SK-N-SH (cell line): ENCODE data around the gene WEE1. TPM values are rescaled to one million over a fixed set of nuclear protein-coding genes. Genes with fewer than 3 reads are reported as not detected.

ENCODE experiments used
- CTCF ChIA-PET: fragments of 300-600, 350-600 bp; formaldehyde crosslinking; extraction: SDS; loops from one replicate; lab custom pipeline; 2021; lab: Yijun Ruan, JAX
- POLR2A ChIA-PET: fragments of 350-600 bp; sonication (Branson Sonifier 250); formaldehyde crosslinking; extraction: SDS; loops from one replicate; lab custom pipeline; 2020; ENCODE audit warnings: antibody characterized with exemption, inconsistent platforms; lab: Yijun Ruan, JAX
- DNase-seq: peaks from one replicate; pipeline ENCODE4 v3.0.0; 2012
- H2AFZ ChIP-seq: fragments of 200-600 bp; sonication (generic); 2 replicates; pipeline ENCODE4 v1.8.1; 2016; ENCODE audit warnings: antibody characterized with exemption, mild to moderate bottlenecking, low read depth
- H3F3A ChIP-seq: fragments of 200-600 bp; sonication (generic); replicated peaks from 2 replicates; pipeline ENCODE3; 2016; ENCODE audit warnings: antibody characterized with exemption, mild to moderate bottlenecking; ENCODE audit not compliant: insufficient read depth
- H3K27ac ChIP-seq, 2 experiments: fragments of 200-500 bp in 1 of 2; fragments of 200-600 bp in 1 of 2; sonication (Bioruptor generic) in 1 of 2; sonication (generic), shearing (Covaris generic) in 1 of 2; 2 replicates each; pipeline versions ENCODE4 v1.5.1 to v1.6.1; 2014 to 2016; ENCODE audit warnings: low read depth in 2 of 2, inconsistent platforms in 1 of 2, low read length in 1 of 2, mild to moderate bottlenecking in 1 of 2, mixed read lengths in 1 of 2
- H3K27me3 ChIP-seq: fragments of 200-600 bp; sonication (generic), shearing (Covaris generic); 2 replicates; pipeline ENCODE4 v1.6.1; 2016; ENCODE audit warnings: mixed run types; ENCODE audit not compliant: insufficient read depth
- H3K36me3 ChIP-seq, 2 experiments: fragments of 200-500 bp in 1 of 2; fragments of 200-600 bp in 1 of 2; sonication (Bioruptor generic) in 1 of 2; sonication (generic) in 1 of 2; replicated peaks in 1 of 2; 2 replicates each; pipeline versions ENCODE3 to v1.5.1; 2014 to 2016; ENCODE audit warnings: low read length in 1 of 2, mild to moderate bottlenecking in 1 of 2; ENCODE audit not compliant: insufficient read depth in 2 of 2, control insufficient read depth in 1 of 2
- H3K4me1 ChIP-seq, 2 experiments: fragments of 200-500 bp in 1 of 2; fragments of 200-600 bp in 1 of 2; sonication (Bioruptor generic) in 1 of 2; sonication (generic), shearing (Covaris generic) in 1 of 2; 2 replicates each; pipeline versions ENCODE4 v1.5.1 to v1.6.1; 2014 to 2016; ENCODE audit warnings: low read depth in 1 of 2, low read length in 1 of 2, mixed run types in 1 of 2; ENCODE audit not compliant: insufficient read depth in 2 of 2, control insufficient read depth in 1 of 2
- H3K4me2 ChIP-seq: fragments of 200-600 bp; sonication (generic), shearing (Covaris generic); 2 replicates; pipeline ENCODE4 v1.6.1; 2017; ENCODE audit warnings: mixed run types
- H3K4me3 ChIP-seq, 2 experiments: fragments of 200-500 bp in 1 of 2; fragments of 200-600 bp in 1 of 2; sonication (Bioruptor generic) in 1 of 2; sonication (generic), shearing (Covaris generic) in 1 of 2; 2 replicates each; pipeline versions ENCODE4 v1.5.1 to v1.8.1; 2014 to 2016; ENCODE audit warnings: low read depth in 2 of 2, inconsistent platforms in 1 of 2, low read length in 1 of 2, mild to moderate bottlenecking in 1 of 2, mixed read lengths in 1 of 2, moderate library complexity in 1 of 2
- H3K79me2 ChIP-seq: fragments of 200-600 bp; sonication (generic); 2 replicates; pipeline ENCODE4 v1.8.1; 2017; ENCODE audit warnings: mild to moderate bottlenecking; ENCODE audit not compliant: insufficient read depth
- H3K9ac ChIP-seq: fragments of 200-600 bp; sonication (generic); 2 replicates; pipeline ENCODE4 v1.6.1; 2017; ENCODE audit warnings: mixed run types
- H3K9me2 ChIP-seq: fragments of 200-600 bp; sonication (generic); 2 replicates; pipeline ENCODE4 v1.6.1; 2017; ENCODE audit warnings: mixed run types
- H3K9me3 ChIP-seq: fragments of 200-600 bp; sonication (generic); 2 replicates; pipeline ENCODE4 v1.6.1; 2017; ENCODE audit warnings: mixed run types, mild to moderate bottlenecking, moderate library complexity
- H4K20me1 ChIP-seq: fragments of 200-600 bp; sonication (generic); 2 replicates; pipeline ENCODE4 v1.6.1; 2017; ENCODE audit warnings: mild to moderate bottlenecking, mixed run types; ENCODE audit not compliant: insufficient read depth
- ELF1 ChIP-seq: IDR thresholded peaks from 2 replicates; pipeline ENCODE4 v1.4.0; 2012
- EP300 ChIP-seq, 2 experiments: IDR thresholded peaks; 2 replicates each; pipeline versions ENCODE4 v1.4.0 to v1.6.1; 2012; ENCODE audit warnings: borderline replicate concordance in 1 of 2, low read depth in 1 of 2, low read length in 1 of 2
- EZH2phosphoT487 ChIP-seq: fragments of 200-600 bp; sonication (generic); IDR thresholded peaks from 2 replicates; pipeline ENCODE4 v1.6.1; 2017; ENCODE audit warnings: low read depth, mixed run types, mild to moderate bottlenecking, antibody characterized with exemption, moderate library complexity, borderline replicate concordance
- FOSL2 ChIP-seq: IDR thresholded peaks from 2 replicates; pipeline ENCODE4 v1.4.0; 2012; ENCODE audit warnings: low read depth, mild to moderate bottlenecking, moderate library complexity, borderline replicate concordance
- FOXJ3 ChIP-seq: sonication (generic); formaldehyde crosslinking; IDR thresholded peaks from 2 replicates; pipeline ENCODE4 v1.5.1; 2020; ENCODE audit warnings: mild to moderate bottlenecking, missing genetic modification reagents
- FOXM1 ChIP-seq: IDR thresholded peaks from 2 replicates; pipeline ENCODE4 v1.4.0; 2012; ENCODE audit warnings: low read depth, mild to moderate bottlenecking
- GATA2 ChIP-seq: sonication (generic); formaldehyde crosslinking; IDR thresholded peaks from 2 replicates; pipeline ENCODE4 v1.5.0; 2020; ENCODE audit warnings: mild to moderate bottlenecking, missing genetic modification reagents
- IRF3 ChIP-seq: fragments of 150-350 bp; IDR thresholded peaks from 2 replicates; pipeline ENCODE4 v1.6.1; 2016; ENCODE audit warnings: mild to moderate bottlenecking, low read depth, low read length
- MEF2A ChIP-seq: IDR thresholded peaks from 2 replicates; pipeline ENCODE4 v1.4.0; 2012; ENCODE audit warnings: low read depth, borderline replicate concordance
- MXI1 ChIP-seq: IDR thresholded peaks from 2 replicates; pipeline ENCODE4 v1.6.1; 2012; ENCODE audit warnings: mild to moderate bottlenecking, low read depth, low read length, improper control_type of control experiment
- NRF1 ChIP-seq: IDR thresholded peaks from 2 replicates; pipeline ENCODE4 v1.6.1; 2012; ENCODE audit warnings: low read depth, mild to moderate bottlenecking, low read length
- PBX3 ChIP-seq: IDR thresholded peaks from 2 replicates; pipeline ENCODE4; 2012
- RAD21 ChIP-seq: IDR thresholded peaks from 2 replicates; pipeline ENCODE4 v1.6.1; 2012; ENCODE audit warnings: mild to moderate bottlenecking, low read length
- RCOR1 ChIP-seq: fragments of 150-350 bp; IDR thresholded peaks from 2 replicates; pipeline ENCODE4 v1.6.1; 2017; ENCODE audit warnings: antibody characterized with exemption, low read length
- SMC3 ChIP-seq: IDR thresholded peaks from 2 replicates; pipeline ENCODE4 v1.6.1; 2012; ENCODE audit warnings: low read depth, low read length, improper control_type of control experiment
- TAF1 ChIP-seq: IDR thresholded peaks from 2 replicates; pipeline ENCODE4 v1.6.1; 2012; ENCODE audit warnings: low read depth, mild to moderate bottlenecking, low read length, moderate library complexity, borderline replicate concordance
- TCF12 ChIP-seq: IDR thresholded peaks from 2 replicates; pipeline ENCODE4 v1.4.0; 2012
- TEAD4 ChIP-seq: IDR thresholded peaks from 2 replicates; pipeline ENCODE4 v1.4.0; 2012; ENCODE audit warnings: mild to moderate bottlenecking, borderline replicate concordance; ENCODE audit not compliant: insufficient read depth
- USF1 ChIP-seq: IDR thresholded peaks from 2 replicates; pipeline ENCODE4 v1.4.0; 2012; ENCODE audit warnings: low read depth, borderline replicate concordance
- ZBTB33 ChIP-seq: IDR thresholded peaks from 2 replicates; pipeline ENCODE4 v1.4.0; 2012; ENCODE audit warnings: low read depth, borderline replicate concordance
- WGBS: methylation state at CpG from one replicate; pipeline ENCODE4 v1.1.6; 2017; ENCODE audit warnings: low lambda C conversion rate; 5-methylcytosine and 5-hydroxymethylcytosine counted together
- polyA plus RNA-seq, 3 experiments: library from polyadenylated mRNA; depleted of rRNA; stranded (reverse); fragments of >200 nt; gene quantifications; 2 replicates each; pipeline ENCODE4 v1.2.3, GENCODE V29; 2012

The WEE1 gene
- polyA plus RNA-seq, 1 of the 3 experiments (the other 2 are of a cell fraction): 16.9 TPM

- no peaks in the 10 kb centered on the region for H3K79me2 ChIP-seq
- ChIA-PET POLR2A (no interaction called here), CTCF (interaction anchor here (1.2 kb wide), 1 partner anchor 14 kb away, joined by 3 read pairs; no protein-coding TSS in a partner anchor)
- H3K9ac ChIP-seq: no peak overlapping the region
- TF ChIP-seq PBX3 (no peak), GATA2 (CRISPR knock-in tag) (no peak), RCOR1 (no peak), IRF3 (no peak), MEF2A (no peak), RAD21 (no peak), ELF1 (no peak), SMC3 (no peak), FOXJ3 (CRISPR knock-in tag) (no peak), USF1 (no peak), TEAD4 (no peak)
- H3K9me2 ChIP-seq: no peaks in the 10 kb centered on the region
- H3K36me3 ChIP-seq: peaks cover 0 to 5% of the 10 kb centered on the region in 2 experiments
- no peaks in the 10 kb centered on the region for H4K20me1 ChIP-seq
- H2AFZ ChIP-seq: no peak overlapping the region
- no peak for DNase-seq
- H3K27ac ChIP-seq: no peak overlapping the region
- H3K4me1 ChIP-seq: peaks cover 5 to 13% of the 10 kb centered on the region in 2 experiments; a peak in 3 of 4 replicates
- 100% methylated on average over 1 of the region's 1 CpG for WGBS
- H3K27me3 ChIP-seq: no peaks in the 10 kb centered on the region
- no peak overlapping the region for H3K4me3 ChIP-seq
- peaks cover 13% of the 10 kb centered on the region; the same call in 1 of the 2 replicates for H3K9me3 ChIP-seq
- H3K4me2 ChIP-seq: no peak overlapping the region
- H3F3A ChIP-seq: peaks cover 18% of the 10 kb centered on the region
Measured at GRCh38 chr11:9563196-9563730, 10.2 kb upstream of the WEE1 start.

GRCh38 chr11:9565822-9566560 is 7.5 kb upstream of the WEE1 start:
- Histone ChIP-seq H3K4me3 (no peak overlapping the region; a peak in 1 of 4 replicates), H4K20me1 (no peaks in the 10 kb centered on the region), H3K4me1 (peaks cover 10 to 25% of the 10 kb centered on the region in 2 experiments; a peak in 3 of 4 replicates), H3K27me3 (no peaks in the 10 kb centered on the region), H3K36me3 (peaks cover 0 to 3% of the 10 kb centered on the region in 2 experiments), H3K4me2 (peak overlapping the region; percentile 61; the same call in 1 of the 2 replicates), H3K9ac (peak overlapping the region; percentile 76), H3K9me2 (no peaks in the 10 kb centered on the region), H3K27ac (peak overlapping the region; percentile 65 to 99; a peak in 3 of 4 replicates), H3K9me3 (peaks cover 4% of the 10 kb centered on the region; the same call in 1 of the 2 replicates), H3K79me2 (no peaks in the 10 kb centered on the region), H2AFZ (peak overlapping the region; percentile 2; the same call in 1 of the 2 replicates), H3F3A (peaks cover 23% of the 10 kb centered on the region)
- DNase-seq: peak; percentile 16
- 3% methylated on average over 7 of the region's 7 CpGs for WGBS
- ChIA-PET POLR2A (no interaction called here), CTCF (no interaction called here)
- TF ChIP-seq FOSL2 (peak; percentile 99), NRF1 (no peak), TAF1 (peak; percentile 52; the same call in 1 of the 2 replicates), MXI1 (no peak), ZBTB33 (peak; percentile 64; the same call in 1 of the 2 replicates), TCF12 (peak; percentile 91), FOXM1 (peak; percentile 98), EZH2phosphoT487 (no peak), GATA2 (CRISPR knock-in tag) (no peak), EP300 (IDR thresholded peaks at IDR 0.05; ENCODE audit: borderline replicate concordance in 1 of 2, low read depth in 1 of 2, low read length in 1 of 2) (peak in 1 of 2 experiments; percentile 92; a peak in 2 of 4 replicates)
